ENCODE results near the gene PTPRE.

PTPRE gene

GRCh38 chr10:128123846-128124245 lies 216.9 kb downstream of the PTPRE start:
- DNase-seq (ENCODE audit: extremely low spot score), result no peak
- no peak for TF ChIP-seq CTCF (IDR thresholded peaks at IDR 0.05; ENCODE audit: control extremely low read depth, extremely low read depth, low read depth, missing control alignments)
- CTCF ChIA-PET, result interaction anchor here (1.1 to 1.6 kb wide), 3 partner anchors 11 to 27 kb away, joined by 3 to 8 read pairs (median 4); no protein-coding TSS in a partner anchor
- POLR2A ChIA-PET, result no interaction called here

- ChIA-PET CTCF (interaction anchor here (1.0 to 1.6 kb wide), 6 partner anchors 10 to 56 kb away, joined by 3 to 8 read pairs (median 4); no protein-coding TSS in a partner anchor), POLR2A (no interaction called here)
- no peak for DNase-seq (ENCODE audit: extremely low spot score)
- no peak for TF ChIP-seq CTCF (IDR thresholded peaks at IDR 0.05; ENCODE audit: control extremely low read depth, extremely low read depth, low read depth, missing control alignments)
Measured at GRCh38 chr10:128124813-128125403, 218.0 kb downstream of the PTPRE start.

GRCh38 chr10:128125416-128125943 lies 218.6 kb downstream of the PTPRE start:
- DNase-seq (ENCODE audit: extremely low spot score), result peak; percentile 22
- TF ChIP-seq CTCF (IDR thresholded peaks at IDR 0.05; ENCODE audit: control extremely low read depth, extremely low read depth, low read depth, missing control alignments), result no peak
- ChIA-PET CTCF (interaction anchor here (0.9 to 1.4 kb wide), 7 partner anchors 8 to 56 kb away, joined by 3 to 6 read pairs (median 3); no protein-coding TSS in a partner anchor), POLR2A (no interaction called here)

GRCh38 chr10:128125944-128126764 lies 219.3 kb downstream of the PTPRE start, which contains the start of gene MKI67:
Gene MKI67, minus strand, starts transcription at chr10:128126423. Its CDS starts 756 bp downstream, at chr10:128125667.
- TF ChIP-seq CTCF (IDR thresholded peaks at IDR 0.05; ENCODE audit: control extremely low read depth, extremely low read depth, low read depth, missing control alignments), result no peak
- POLR2A ChIA-PET, result interaction anchor here (0.6 kb wide), 1 partner anchor 10 kb away, joined by 3 read pairs; no protein-coding TSS in a partner anchor
- CTCF ChIA-PET, result interaction anchor here (0.9 to 1.8 kb wide), 8 partner anchors 9 to 57 kb away, joined by 3 to 6 read pairs (median 4); no protein-coding TSS in a partner anchor
- peak; percentile 96 for DNase-seq (ENCODE audit: extremely low spot score)

- no peak for TF ChIP-seq CTCF (IDR thresholded peaks at IDR 0.05; ENCODE audit: control extremely low read depth, extremely low read depth, low read depth, missing control alignments)
- POLR2A ChIA-PET, result interaction anchor here (0.7 kb wide), 1 partner anchor 28 kb away, joined by 3 read pairs; no protein-coding TSS in a partner anchor
- CTCF ChIA-PET, result interaction anchor here (1.0 to 1.7 kb wide), 4 partner anchors 9 to 50 kb away, joined by 3 to 5 read pairs (median 3); no protein-coding TSS in a partner anchor
- no peak for DNase-seq (ENCODE audit: extremely low spot score)
Measured at GRCh38 chr10:128128582-128128981, 221.7 kb downstream of the PTPRE start.

GRCh38 chr10:128130051-128130450 lies 223.1 kb downstream of the PTPRE start:
- DNase-seq (ENCODE audit: extremely low spot score), result no peak
- POLR2A ChIA-PET, result no interaction called here
- no peak for TF ChIP-seq CTCF (IDR thresholded peaks at IDR 0.05; ENCODE audit: control extremely low read depth, extremely low read depth, low read depth, missing control alignments)
- CTCF ChIA-PET, result interaction anchor here (0.8 to 1.7 kb wide), 4 partner anchors 11 to 51 kb away, joined by 3 to 5 read pairs (median 4); no protein-coding TSS in a partner anchor
